Muscle of back (tissue), 11 donors: ENCODE results near the gene CDH4. TPM values are rescaled to one million over a fixed set of nuclear protein-coding genes. Genes with fewer than 3 reads are reported as not detected.
"Not testable (repeated sequence)": the region's sequence is repeated elsewhere in the genome, so short reads cannot be mapped to it uniquely, and the experiment has no call there.

Source experiments
- DNase-seq, 3 donors: peaks; one replicate each; pipeline versions ENCODE4 v3.0.0 to v3.0.0-alpha.2; 2013
- polyA plus RNA-seq, 10 donors: library from polyadenylated mRNA; unstranded; fragments of 120-200 nt; gene quantifications; one replicate each; pipeline ENCODE4 v1.2.1, GENCODE V29; 2013; ENCODE audit not compliant: insufficient read length in 10 of 10

CDH4 gene
- polyA plus RNA-seq, 10 donors = 0.74 to 2.0 (median 1.1) TPM

DNA sequence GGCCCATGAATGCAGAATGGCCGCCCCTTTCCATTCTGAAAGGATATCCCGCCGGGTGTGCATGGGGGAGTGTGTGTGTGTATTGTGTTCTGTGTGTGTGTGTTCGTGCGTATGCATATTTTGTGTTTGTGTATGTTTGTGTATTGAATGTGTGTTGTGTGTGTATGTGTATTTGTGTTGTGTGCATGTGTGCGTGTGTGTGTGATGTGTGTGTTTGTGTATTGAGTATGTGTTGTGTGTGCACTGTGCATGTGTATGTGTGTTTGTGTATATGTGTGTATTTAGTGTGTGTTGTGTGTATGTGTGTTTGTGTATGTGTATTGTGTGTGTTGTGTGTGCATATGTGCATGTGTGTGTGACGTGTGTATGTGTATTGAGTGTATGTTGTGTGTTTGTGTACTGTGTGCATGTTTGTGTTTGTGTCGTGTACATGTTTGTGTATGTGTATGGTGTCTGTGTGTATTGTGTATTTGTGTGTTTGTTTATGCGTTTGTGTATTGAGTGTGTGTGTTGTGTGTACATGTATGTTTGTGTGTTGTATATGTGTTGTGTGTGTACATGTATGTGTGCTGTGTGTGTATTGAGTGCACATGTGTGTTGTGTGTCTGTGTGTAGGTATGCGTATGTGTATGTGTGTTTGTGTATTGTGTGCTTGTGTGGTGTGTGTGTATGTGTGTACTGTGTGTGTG, 587.3 kb downstream of the CDH4 start:
- no peak for DNase-seq

DNA sequence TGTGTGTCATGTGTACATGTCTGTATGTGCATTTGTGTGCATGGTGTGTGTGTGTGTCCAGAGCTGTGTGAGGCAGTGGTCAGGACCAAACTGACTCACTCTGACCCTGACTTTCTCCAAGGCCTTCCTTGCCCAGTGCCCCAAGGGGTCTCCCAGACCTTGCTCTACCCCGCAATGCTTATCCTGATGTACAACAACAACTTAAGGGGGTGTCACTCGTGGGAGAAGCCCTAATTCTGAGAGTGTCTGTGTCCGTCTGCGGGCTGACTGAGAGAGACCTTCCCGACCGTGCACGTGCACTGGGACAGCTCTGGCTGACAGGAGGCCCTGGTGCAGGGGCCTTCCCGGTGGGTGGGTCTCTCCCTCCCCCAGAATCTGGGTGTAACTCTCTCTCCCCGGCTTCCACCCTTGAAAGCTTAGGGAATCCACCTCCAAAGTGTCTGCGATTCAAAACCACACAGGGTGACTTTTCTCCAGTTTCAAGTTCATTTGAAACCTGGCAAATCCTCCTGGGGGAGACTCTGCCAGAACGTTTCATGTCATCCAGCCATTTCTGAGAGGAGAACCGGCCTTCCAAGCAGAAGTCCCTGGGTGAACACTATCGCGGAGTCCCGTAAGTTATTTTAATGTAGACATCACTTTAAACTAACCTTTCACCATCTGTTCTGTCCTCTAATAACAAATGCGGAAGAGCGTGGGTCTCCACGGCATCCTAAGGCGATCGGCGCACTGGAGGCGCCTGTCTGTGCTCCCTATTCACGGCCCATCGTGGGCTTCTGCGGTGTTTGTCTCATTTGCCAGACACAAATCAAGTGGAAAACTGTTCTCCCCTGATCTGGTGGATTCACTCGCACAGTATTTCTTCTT, 588.1 kb downstream of the CDH4 start:
- no peak for DNase-seq

GRCh38 chr20:61840779-61841455, 588.9 kb downstream of the CDH4 start:
- no peak for DNase-seq

DNA sequence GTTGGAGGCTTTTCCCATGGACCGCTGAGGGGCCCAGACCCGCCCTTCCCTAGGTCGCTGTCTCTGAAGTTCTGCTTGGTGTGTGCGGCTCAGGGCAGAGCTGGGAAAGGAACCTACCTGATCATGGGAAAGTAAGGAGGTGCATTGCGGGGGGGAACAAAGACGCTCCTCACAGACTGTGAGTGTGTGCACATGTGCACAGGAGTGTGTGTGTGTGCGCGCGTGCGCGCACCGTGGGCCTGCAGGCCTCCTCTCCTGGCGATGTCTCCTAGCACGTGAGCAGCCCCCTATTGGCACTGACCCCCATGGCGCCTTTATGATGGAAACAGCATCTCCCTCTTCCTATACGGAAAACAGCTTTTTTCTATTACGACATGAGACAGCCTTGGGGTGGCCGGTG, 589.5 kb downstream of the CDH4 start:
- DNase-seq = no peak

GRCh38 chr20:61841966-61842365, 589.9 kb downstream of the CDH4 start:
- DNase-seq = peak in 2 of 3 donors; percentile 15 to 25

DNA sequence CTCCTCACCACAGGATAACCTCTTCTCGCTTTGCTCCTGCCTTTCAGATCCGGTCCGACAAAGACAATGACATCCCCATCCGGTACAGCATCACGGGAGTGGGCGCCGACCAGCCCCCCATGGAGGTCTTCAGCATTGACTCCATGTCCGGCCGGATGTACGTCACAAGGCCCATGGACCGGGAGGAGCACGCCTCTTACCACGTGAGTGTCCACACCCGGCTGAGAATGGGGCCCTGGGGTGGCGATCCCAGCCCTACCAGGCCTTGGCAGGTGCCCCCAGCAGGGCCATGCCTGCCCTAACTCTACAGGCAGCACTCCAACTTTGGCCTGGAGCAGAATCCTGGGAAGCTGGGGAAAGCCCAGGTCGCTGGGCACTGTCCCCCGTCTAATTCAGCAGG, 592.6 kb downstream of the CDH4 start:
- DNase-seq = no peak

DNA sequence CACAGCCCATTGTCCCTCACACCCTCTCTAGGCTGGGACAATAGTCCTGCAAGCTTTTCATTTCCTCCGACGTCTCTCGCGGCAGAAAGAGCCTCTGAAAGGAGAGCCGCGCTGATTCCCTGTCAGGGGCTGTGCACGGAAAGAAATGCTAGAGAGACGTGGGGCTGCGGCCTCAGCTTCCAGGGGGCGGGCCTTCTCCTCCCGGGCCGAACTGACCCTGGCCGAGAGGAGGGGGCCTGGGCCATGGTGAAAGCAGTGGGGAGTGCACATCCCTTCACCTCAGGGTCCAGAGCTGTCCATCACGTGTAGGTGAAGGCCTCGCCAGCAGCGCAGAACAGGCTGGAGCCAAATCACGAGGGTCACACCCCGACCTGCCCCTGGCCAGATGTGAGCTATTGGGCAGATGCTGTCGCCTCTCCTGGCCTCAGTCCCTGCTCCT, 593.2 kb downstream of the CDH4 start:
- peak in 1 of 3 donors; percentile 22 for DNase-seq

DNA sequence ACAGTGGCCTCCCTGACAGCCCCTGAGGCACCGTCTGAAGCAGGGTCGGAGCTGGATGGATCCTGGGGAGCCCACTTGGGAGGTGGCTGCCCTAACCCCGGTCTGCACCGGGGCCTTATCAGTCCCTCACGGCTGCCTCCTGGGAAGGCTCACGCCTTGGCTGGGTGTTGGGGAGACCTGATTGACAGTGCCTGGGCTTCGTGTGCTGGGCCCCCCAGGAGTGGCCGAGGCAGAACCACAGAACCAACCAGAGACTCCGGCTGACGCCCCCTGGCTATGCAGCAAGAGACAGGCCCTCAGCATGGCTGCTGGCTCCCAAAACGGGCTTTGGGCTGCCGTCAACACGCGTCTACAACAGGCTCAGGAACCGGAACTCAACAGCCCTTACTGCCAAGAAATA, 594.0 kb downstream of the CDH4 start:
- DNase-seq = no peak

GRCh38 chr20:61846741-61847419, 594.8 kb downstream of the CDH4 start:
- no peak for DNase-seq

GRCh38 chr20:61847420-61847748, 595.3 kb downstream of the CDH4 start:
- no peak for DNase-seq

DNA sequence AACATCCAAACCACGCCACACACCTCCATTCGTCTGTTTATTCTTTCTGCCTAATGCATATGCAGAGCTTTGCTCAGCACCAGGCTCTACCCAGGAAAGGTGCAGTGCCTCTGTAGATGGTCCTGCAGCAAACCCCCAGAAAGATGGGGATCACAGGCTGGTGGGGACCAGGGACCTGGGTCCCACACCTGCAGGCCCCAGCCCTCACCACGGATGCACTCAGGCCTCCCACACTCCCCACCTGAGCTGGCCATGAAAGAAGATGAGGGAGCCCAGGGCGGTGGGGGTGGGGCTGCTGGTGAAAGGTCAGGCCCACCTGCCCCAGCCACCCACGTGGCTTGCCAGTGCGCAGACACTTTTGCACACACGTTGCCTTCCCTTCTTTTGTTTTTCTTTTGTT, 595.9 kb downstream of the CDH4 start:
- no peak for DNase-seq

DNA sequence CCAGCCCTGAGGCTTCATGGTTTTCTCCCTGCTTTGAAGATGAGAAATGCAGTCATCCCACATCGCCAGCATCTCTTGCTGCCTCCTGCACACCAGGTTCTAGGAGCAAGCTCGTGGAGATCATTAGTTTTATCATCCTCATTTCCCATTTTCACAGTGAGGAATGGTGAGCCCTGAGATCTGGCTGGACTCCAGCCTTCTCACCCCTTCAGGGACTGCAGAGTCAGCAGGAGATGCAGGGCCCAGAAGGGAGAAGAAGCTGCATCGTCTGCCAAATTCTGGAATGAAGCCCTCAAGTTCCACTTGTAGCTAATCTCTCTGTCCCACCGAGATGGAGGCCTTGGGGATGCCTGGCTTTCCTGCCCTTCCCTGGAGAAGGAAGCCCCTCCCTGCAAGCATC, 596.8 kb downstream of the CDH4 start:
- no peak for DNase-seq

DNA sequence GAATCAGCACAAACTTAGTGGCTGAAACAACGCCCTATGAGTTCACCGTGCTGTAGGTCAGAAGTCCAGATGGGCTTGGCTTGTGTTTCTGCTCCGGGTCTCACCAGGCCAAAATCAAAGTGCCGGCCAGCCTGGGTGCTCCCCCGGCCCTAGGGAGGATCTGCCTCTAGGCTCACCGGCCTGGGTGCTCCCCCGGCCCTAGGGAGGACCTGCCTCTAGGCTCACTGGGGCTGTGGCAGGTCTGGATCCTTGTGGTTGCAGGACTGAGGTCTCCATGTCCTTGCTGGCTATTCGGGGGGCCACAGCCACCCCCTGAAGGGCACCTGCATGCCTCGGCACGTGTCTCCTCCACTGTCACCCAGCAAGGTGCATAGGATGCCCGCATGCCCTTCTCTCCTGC, 597.3 kb downstream of the CDH4 start:
- DNase-seq = no peak

DNA sequence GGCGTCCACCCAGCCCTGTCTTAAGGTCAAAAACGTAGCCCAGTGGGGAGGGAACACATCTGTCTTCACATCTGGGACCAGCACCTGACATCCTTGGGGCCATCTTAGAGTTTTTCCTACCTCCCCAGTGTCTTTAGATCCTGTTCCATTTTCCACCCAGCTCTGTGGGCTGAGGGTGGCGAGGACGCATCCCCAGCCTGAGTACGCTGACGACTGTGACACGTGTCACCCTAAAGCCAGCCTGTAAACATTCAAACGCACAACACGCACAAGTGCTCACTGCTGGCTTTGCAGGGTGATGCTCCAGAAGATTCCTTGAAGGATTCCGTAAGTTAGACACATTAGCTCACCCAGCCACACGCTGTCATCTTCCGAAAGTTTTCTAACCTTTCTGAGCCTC, 597.8 kb downstream of the CDH4 start:
- DNase-seq = no peak

DNA sequence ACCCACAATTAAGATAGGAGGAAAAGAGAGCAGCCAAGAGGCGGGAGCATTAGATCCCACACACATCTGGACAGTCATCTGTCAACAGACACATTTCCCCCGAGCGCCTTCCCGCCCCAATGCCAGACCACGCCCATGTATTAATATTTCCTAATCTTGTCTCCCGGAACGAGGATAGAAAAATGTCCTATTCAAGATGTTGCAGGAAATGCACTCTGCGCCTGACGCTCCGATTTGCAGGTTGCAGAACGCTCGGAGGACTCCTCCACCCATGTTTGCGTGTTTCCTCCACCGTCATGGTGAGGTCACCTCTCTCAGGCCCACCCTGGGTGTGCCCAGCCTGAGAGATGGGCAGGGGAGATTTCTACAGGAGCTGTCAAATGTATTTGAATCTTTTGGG, 598.4 kb downstream of the CDH4 start:
- DNase-seq = peak in 1 of 3 donors; percentile 24

DNA sequence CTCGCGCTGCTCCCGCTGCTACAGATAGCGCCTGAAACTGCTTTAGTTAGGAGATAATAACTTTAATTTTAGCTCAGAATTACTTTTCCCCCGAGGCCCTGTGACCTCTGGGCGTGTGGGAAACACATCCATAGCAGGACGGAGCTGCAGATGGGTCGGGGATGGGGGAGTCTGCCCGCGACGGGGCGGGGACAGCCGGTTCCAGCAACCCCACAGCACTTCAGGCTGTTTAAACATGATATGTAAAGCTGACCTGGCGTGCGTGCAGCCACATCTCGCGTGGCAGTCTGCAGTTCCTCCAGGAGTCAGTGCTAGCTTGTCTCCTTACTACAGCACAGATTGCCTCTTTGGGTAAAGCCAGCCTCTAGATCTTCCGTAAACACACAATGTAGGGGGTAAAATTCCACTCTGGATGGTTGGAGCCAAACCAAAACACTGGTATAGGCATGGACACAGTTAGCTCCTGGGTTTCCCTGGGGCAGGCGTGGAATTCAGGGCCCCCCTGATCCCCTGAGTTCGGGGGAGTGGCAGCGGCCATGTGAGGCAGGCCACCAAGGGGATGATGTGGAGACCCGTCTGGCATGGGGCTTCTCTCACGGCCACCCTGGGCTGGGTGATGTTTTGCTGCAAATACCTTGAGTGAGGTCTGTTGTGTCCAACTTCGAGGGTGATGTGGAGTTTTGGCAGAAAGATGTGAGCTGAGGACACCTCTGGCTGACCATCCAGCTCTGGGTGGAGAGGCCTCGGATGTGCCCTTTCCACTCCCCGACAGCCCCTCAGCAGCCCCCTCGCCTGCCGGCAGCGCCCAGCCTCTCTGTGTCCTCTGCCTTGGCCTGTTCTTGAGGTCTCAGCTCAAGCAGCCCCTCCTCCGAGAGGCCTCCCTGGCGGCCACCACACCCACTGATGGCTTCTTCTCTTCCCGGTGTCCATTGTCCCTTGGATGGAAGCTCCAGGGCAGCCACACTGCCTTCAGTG, 599.2 kb downstream of the CDH4 start:
- no peak for DNase-seq

- no peak for DNase-seq
These were observed 600.4 kb downstream of the CDH4 start for GRCh38 chr20:61852268-61853072.

GRCh38 chr20:61853073-61854005, 601.3 kb downstream of the CDH4 start:
- DNase-seq = no peak

DNA sequence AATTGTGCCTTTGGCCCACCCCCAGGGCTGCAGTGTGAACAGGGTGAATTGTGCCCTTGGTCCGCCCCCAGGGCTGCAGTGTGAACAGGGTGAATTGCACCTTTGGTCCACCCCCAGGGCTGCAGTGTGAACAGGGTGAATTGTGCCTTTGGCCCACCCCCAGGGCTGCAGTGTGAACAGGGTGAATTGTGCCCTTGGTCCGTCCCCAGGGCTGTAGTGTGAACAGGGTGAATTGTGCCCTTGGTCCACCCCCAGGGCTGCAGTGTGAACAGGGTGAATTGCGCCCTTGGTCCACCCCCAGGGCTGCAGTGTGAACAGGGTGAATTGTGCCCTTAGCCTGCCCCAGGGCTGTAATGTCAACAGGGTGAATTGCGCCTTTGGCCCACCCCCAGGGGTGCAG, 602.5 kb downstream of the CDH4 start:
- DNase-seq = not testable (repeated sequence)
